GM10266 (cell line): ENCODE results near the gene FAM184A.
"Not testable (repeated sequence)": the region's sequence is repeated elsewhere in the genome, so short reads cannot be mapped to it uniquely, and the experiment has no call there.

Experiments
- DNase-seq: peaks from one replicate; pipeline ENCODE4 v3.0.0; 2012; ENCODE audit errors: extremely low spot score
- TF ChIP-seq, protein P1 (sequence below): IDR thresholded peaks from 2 replicates; pipeline ENCODE4 v1.5.1; 2012; ENCODE audit warnings: mild to moderate bottlenecking, low read depth; ENCODE audit not compliant: control insufficient read depth, insufficient read depth; ENCODE audit errors: missing control alignments

Gene FAM184A

DNA sequence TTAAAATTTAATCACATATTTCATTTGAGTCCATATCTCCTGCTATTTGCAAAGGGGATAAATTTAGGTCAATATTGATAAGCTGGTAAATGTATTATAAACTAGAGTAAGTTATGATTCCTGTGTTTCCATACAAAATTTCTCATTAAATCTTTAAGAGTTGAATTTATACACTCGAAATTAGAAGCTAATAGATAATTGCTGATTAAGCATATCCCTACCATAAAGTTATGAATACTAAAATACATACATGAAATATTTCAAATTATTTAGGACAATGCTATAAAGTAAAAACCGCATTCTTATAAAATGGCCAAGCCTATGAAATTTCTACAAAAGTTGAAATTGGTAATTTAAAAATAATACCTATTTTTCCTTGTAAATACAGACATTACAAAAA lies 71.5 kb downstream of the FAM184A start:
- TF ChIP-seq, protein P1, sequence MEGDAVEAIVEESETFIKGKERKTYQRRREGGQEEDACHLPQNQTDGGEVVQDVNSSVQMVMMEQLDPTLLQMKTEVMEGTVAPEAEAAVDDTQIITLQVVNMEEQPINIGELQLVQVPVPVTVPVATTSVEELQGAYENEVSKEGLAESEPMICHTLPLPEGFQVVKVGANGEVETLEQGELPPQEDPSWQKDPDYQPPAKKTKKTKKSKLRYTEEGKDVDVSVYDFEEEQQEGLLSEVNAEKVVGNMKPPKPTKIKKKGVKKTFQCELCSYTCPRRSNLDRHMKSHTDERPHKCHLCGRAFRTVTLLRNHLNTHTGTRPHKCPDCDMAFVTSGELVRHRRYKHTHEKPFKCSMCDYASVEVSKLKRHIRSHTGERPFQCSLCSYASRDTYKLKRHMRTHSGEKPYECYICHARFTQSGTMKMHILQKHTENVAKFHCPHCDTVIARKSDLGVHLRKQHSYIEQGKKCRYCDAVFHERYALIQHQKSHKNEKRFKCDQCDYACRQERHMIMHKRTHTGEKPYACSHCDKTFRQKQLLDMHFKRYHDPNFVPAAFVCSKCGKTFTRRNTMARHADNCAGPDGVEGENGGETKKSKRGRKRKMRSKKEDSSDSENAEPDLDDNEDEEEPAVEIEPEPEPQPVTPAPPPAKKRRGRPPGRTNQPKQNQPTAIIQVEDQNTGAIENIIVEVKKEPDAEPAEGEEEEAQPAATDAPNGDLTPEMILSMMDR = no peak
- DNase-seq = no peak

DNA sequence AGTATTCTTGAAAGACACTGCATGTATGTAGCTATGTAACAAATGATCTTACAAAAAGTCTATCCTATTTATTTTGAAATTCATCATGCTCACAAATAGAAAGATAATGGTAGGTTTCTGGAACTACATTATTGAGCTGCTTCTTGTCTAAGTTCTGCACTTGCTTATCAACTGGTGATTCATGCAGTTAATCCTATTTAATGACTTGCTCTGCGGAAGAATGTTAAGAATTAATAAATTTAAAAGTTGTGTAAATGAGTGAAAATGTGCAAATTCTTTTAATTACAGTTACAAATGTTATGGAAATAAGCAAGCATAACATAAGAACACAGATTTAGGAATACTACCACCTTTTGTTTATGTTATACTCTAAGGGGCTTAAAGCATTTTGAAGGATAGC lies 76.4 kb downstream of the FAM184A start:
- TF ChIP-seq, protein P1 = no peak
- no peak for DNase-seq

DNA sequence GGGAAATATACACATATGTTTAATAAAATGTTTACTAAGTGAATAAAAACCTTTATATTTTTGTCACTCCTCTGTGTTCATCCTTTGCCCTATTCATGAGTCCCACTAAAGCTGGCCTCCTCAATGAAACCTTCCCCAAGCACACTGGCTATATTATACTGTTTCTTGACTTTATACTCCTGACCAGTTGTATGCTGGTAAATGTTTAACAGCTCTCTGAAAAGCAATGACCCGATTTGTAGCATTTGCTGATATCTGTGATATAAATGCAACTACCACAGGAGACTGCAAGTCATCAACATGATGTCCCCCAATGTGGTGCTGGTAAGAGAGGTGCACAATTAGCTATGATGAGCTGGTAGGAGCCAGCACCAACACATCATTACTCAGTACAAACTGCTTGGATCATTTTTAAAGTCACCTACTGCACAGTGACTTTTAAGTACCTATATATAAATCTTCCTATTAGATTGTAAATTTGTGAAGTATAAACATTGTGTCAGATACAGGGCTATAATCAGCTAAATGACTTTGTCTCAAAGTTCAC lies 78.9 kb downstream of the FAM184A start:
- TF ChIP-seq, protein P1 = no peak
- no peak for DNase-seq

DNA sequence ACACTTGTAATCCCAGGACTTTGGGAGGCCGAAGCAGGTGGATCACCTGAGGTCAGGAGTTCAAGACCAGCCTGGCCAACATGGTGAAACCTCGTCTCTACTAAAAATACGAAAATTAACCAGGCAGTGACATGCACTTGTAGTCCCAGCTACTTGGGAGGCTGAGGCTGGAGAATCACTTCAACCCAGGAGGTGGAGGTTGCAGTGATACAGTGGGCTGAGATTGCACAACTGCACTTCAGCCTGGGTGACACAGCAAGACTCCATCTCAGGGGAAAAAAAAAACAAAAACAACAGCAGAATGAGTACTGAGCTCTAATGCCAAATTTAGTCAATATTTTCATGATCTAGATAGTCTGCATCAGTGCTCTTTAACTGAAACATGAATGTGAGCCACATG lies 81.0 kb downstream of the FAM184A start:
- not testable (repeated sequence) for DNase-seq

DNA sequence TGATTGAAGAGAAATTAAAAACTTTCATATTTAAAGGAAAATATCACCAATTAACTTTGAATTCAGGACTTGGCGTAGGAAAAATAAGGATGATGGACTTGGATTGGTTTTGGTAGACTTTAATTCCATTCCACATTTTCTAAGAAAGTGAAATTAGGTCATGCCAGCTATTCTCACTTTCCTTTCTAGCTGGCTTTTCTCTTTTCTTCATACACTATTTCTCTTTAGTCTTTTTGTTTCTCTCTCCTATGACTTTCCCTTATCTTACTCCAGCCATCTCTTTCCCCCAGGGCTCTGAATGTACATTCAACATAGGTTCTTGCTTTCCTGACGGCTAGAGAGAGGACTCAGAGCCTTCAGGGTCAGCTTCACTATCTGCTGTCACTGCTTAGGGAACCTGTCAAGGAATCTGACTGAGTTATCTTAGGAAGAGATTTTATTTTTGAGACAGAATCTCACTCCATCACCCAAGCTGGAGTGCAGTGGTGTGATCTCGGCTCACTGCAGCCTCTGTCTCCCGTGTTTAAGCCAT lies 82.1 kb downstream of the FAM184A start:
- TF ChIP-seq, protein P1 = no peak
- no peak for DNase-seq

DNA sequence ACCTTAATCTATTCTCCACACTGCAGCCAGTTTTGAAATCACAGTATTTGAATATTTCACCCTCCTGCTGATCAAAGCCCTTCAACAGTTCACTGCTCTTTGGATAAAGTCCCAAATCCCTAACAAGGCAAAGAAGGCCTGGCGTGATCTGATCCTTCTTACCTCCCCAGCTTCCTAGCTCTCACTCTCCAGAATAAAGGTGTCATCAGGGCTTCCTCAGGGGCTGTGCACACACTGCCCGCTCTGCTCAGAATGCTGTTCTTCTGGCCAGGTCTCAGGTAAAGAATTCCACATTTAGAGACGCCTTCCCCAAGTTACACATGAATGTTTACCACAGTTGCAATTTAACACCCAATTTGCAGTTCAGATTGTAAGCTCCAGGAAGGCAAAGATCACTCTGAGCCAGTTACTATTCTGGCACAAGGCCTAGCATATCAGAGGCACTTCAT lies 84.6 kb downstream of the FAM184A start:
- DNase-seq = no peak
- TF ChIP-seq, protein P1 = no peak

DNA sequence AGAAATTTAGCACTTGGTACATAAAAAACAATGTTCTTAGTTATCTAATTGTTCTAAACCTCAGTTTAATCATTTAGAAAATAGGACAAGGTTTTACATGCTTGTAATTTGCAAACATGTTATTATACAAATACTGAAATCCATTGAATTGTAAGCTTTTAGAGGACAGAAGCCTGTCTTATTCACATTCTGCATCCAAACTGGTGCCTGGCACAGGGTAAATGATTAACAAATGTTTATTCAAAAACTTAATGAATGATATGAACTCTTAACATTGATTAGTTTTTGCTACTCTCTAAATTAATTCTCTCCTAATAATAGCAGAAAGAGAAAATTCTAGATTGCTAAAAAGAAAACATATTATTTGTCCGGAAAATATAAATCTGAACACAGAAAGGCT lies 85.1 kb downstream of the FAM184A start:
- no peak for DNase-seq
- TF ChIP-seq, protein P1 = no peak
